Measurements from ENCODE around the gene LITAF.

GRCh38 chr16:11556214-11556819 lies 30.4 kb downstream of the LITAF start:
- no peak for TF ChIP-seq FOXM1 (IDR thresholded peaks at IDR 0.05; ENCODE audit: borderline replicate concordance)
- no peak for TF ChIP-seq TARDBP (IDR thresholded peaks at IDR 0.05)
- no peak for TF ChIP-seq LEF1 (IDR thresholded peaks at IDR 0.05; ENCODE audit: borderline replicate concordance)
- no peak for TF ChIP-seq ARNT (IDR thresholded peaks at IDR 0.05)
- no peak for TF ChIP-seq SP1 (IDR thresholded peaks at IDR 0.05)
- no peak for TF ChIP-seq SUZ12 (IDR thresholded peaks at IDR 0.05)

All from HEK293T (cell line).